Measurements from ENCODE around the gene CORO2B.
"Not testable (repeated sequence)": the region's sequence is repeated elsewhere in the genome, so short reads cannot be mapped to it uniquely, and the experiment has no call there.

The CORO2B gene

DNA sequence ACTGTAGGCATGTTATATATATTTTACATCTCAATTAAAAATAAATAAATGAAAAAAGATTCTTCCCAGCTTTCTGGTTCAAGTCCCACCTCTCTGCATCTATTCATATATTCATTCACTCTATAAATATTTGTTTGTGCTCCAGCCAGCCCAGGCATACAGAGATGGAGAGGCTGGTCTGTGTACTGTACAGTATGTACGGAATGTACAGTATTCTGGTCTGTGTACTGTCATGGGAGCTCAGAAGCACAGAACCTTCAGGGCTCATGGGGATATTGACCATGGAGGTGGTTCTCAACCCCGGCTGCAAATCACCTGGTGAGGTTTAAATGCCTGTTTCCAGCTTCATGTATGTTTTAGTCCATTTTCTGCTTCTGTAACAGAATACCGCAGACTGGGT lies 13.8 kb downstream of the CORO2B start:
- no peak for DNase-seq

DNA sequence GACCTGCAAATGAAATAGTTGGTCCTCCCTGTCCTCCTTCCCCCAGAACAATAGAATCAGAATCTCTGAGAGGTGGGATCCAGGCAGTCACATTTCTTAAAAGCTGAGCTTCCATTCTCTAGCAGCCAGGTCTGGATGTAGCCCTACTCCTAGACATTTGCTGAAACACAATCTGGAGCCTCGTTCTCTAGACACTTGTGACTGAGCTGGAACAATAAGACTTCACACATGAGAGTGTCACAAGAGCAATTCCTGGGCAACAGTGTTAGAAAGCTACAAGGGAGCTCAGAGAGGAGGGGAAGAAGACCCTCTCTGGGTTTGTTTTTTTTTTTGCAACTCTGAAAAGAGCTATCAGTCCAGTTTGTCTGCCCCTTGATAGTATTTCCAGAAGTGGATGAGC lies 14.5 kb downstream of the CORO2B start:
- DNase-seq = no peak

DNA sequence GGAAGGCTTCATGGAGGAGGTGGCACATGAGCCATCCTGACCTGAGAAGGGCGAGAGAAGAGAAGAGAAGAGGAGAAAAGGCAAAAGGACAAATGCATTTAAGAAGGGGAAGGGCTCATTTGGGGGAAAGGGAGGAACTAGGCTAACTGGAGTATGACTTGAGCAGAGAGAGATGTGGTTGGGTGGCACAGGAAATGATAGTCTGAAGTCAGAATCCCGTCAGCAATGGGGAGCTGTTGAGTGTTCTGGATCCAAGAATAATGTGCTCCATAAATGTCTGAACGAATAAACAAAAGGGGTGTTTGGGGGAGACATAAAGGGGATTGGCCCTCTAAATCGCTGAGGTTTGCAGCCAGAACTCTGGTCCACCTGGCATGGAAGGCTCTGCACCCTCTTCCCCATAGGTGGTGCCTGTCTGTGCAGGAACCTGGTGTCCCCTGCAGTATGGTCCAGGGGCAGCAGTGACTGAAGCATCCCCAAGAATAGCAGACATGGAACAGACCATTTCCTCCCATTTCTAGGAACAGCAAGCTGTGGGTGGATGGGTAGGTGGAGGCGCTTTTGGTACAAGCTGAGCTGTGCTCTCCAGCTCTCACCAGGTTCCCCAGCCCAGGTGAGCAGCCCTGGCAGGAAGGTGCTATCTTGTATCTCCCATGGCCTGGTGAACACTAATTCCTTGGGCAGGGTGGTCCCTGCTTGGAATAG lies 15.2 kb downstream of the CORO2B start:
- DNase-seq = no peak

DNA sequence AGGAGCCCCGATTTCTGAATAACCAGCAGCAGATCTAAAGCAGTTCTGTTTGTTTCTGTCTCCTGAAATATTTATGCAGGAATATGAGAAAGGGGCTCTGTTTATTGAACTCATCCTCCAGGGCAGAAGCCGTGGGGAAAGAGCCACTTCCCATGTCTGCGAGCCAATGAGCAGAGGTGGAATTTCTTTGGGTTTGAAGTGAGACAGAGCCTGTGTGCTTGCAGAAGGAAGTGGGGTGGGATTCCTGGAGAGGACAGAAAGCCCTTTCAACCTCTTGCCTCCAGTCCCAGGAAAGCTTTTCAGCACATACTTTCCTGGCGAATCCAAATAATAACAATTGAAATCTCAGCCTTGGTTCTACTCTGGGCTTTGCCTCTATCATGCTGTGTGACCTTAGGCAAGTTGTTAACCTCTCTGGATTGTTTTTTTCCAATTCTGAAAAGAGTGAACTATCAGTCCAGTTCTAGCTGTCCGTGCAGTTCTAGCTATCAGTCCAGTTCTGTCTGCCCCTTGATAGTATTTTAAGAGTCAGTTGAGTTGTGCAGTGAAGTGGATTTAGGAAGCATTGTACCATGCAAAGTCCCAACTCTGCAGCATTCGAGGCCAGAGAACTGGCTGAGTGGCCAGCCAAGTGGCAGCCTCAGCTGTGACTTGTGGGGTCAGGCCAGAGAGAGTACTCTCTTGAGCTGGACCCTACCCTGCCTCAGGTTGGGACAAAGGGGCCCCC lies 15.9 kb downstream of the CORO2B start:
- DNase-seq = no peak

DNA sequence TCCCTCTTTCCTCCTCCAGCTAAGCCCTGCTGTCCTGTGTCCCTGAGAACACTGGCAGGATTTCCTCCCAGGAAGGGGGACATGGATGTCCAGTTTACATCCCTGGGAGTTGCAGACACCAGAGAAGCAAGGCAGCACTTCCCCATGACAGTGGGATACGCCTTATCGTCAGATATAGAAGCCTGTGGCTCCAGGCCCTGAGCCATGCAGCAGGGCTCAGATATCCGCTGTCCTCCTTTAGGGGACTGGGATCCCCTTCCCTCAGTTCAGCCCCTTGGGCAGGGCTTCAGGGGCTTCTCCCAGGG lies 16.4 kb downstream of the CORO2B start:
- DNase-seq = no peak

DNA sequence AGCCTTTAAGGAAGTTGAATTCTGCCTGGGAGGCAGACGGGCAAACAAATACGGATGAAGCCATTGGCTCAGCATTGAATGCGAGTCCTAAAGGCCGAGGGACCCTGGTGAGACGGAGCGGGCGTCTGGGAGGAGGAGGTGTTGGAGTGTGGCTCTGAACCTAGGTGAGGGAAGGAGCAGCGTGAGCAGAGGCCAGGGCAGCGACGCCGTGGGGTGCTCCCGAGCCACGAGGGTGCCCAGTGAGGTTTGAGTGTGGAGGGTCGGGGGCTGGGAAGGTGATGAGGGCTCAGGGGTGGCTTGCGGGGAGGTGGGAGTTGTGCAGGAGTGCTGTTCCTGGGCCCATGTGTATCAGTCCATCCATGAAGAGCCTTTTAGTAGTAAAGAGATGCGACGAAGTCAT lies 17.0 kb downstream of the CORO2B start:
- no peak for DNase-seq

DNA sequence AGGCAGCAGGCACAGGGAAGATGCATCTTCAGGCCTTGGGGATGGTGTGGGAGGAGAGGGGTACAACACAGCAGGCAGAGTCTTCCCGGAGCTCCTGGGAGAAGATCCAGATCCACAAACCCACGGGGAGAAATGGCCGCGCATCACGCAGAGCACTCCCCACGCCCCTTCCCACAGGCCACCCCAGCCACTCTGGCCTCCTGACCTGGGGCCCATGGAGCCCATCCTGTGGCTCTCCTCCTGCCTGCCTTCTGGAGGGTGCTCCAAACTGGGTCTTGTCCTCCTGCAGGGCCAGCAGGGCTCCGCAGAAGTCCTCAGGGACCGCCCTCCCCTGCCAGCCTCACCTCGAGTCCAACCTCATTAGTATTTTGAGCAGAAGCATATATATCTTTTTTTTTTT lies 17.9 kb downstream of the CORO2B start:
- DNase-seq = no peak

DNA sequence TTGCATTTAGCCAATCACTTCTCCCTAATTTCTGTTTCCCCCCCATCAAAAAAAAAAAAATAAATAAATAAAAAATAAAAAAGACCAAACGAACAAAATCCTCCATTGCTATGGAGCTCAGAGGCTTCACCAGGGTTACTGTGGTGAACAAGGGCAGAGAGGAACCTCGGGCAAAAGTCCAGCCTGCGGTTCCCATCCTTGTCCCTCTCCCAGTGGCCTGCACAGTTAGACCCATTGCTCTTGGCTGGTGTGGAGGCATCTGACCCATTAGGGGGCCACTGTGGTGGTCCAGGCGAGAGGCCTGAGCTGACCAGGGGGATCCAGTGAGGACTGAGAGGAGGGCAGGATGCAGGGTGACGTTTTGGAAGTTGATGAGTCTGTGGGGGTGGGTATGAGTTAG lies 18.8 kb downstream of the CORO2B start:
- DNase-seq = no peak

DNA sequence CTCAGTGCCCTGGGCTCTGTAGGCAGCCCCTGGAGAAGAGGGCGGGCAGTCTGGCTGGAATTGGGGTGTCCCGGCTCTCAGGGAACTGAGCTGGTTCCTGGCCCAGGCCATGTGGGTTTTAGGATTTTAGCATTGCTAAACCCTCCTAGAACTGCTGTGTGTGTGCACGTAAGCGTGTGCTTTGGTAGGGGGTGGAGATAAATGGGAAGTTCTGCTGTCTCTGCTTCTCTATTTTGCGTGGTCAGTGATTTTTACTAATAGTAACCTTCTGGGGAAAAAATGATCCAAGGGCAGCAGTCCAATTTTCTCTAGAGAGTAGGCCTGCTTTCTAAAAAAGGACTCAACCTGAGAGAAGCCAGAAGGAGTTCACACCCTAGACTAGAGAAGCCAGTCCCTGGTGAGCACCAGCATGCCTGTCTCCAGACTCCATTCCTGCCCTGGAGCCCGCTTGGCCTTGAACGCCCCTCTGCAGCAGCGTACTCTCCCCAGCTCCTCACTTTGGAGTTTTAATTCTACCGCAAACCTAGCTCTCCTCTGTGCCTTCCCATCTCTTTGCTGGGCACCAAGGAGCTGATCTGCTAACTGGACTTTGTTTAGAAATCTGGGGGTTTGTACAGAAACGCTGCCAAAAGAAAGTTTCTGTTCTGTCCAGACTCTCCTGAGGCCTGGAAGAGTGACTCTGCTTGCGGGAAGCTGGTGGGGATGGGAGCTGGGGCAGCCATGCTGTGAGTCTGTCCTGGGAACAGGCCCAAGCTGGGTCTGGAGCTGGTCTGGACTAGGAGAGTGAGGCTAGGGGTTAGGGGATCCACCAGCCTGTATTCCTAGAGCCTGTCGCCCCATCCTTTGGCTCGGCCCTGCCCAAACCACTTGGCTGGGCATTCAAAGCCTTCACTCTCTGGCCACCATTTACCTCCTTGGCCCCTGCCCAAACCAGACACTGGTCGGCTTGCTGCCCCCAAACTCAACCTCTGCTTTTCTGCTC lies 19.7 kb downstream of the CORO2B start:
- no peak for DNase-seq

DNA sequence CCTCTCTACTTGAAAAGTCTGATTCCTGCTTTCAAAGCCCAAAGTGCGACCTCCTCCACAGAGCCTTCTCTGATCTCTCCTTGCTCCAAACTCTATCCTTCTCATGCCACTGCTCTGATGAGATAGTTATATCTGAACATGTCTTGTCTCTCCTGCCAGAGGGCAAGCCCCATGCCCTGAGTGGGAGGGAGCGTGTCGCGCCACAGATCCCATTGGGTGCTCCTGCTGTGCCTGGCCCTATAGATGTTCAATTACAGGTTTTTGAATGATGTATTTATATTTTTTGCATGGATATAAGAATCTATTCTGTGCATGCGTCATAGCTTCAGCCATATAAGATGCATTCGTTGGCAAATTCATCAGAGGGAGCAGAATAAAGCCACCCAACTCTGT lies 20.4 kb downstream of the CORO2B start:
- DNase-seq = no peak

DNA sequence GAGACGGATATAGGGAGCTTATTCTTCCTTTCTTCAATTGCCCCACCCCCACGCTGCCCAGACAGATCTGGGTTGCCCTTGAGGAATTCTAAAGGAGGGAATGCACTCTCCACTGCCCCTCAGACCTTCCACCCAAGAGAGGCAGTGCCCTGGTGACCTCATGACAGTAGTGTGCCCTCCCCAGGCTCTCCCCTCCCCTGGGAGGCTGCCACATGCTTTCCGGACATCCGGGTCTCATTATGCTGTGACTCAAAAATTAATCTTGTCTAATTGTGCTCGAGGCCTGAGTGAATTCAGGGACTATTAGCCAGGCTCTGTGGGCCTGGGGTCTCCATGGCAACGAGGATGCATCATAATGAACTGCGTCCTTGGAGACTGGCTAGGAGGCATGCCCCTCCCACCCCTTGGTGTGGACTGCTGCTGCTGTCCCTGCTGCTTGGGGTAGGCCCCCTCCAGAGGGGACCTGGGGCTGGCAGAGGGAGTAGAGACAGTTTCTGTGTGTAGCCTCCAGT lies 20.8 kb downstream of the CORO2B start:
- no peak for DNase-seq

DNA sequence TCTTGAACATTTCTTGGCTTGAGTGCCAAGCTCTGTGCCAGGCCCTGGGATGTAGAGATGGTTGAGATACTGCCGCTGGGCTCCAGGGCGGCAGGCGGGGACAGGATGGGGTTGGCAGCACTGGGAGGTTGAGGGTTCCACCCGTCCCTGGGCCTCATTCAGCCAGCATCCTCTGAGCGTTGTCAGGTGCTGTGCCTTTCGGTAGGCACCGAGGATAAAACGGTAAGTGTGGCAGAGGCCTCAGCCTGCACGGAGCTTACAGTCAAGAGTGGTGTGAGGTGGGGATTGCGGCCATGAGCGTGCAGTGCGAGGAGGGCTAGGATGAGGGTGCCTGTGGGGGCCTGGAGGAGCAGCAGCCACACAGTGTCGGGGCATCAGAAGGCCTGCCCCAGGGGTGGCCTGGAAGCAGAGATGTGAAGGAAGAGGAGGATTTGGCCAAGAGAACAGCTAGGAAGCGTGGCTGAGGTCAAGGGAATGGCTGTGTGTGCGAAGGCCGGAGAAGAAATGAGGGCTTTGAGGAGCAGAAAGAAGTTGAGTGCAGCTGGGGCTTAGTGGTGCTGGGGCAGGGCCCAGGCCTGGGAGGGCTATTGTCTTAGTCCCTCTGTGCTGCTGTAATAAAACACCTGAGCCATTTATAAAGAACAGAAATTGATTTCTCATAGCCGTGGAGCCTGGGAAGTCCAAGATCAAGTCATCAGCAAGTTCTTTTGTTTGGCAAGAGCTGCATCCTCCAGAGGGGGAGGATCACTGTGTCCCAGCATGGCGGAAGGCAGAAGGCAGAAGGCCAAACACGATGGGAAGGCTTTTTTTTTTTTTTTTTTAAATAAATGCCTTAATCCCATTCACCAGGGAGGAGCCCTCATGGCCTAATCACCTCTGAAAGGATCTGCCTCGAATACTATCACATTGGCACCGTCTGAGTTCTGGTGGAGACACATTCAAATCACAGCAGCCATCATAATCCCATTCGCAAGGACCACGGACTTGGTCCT lies 22.7 kb downstream of the CORO2B start:
- DNase-seq = no peak

DNA sequence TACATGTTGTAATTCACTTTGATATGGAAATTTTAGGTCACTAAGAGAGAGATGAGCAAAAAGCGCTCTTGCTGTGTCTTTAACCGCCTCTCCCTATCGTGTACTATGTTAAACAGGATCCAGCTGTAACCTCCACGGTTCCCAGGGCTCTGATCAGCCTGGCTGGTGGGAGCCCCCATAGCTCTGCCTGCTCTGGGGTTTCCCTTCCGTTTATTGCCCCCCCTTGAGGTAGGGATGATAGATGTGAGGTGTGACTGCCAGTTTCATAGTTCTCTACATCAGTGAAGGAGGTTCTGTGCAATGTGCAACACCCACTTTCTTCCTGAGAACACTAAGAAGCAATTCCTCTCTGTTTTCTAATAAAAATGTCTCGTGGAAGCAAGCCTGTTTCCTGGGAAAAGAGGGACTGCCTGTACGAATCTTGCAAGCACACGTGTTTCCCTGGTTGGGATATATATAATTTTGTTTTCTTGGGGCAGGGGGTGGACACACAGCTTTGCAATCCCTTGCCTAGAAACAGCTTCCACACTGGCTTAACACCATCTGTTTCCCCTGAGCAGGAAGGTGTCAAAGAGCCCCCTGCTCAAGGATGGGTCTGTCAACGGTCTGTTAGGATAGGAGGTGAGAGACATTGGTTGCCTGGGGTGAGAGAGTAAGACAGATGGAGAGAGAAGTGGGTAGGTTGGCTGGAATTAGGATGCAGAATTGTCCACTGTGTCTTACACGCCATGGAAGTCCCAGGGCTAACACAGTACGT lies 23.8 kb downstream of the CORO2B start:
- DNase-seq = no peak

DNA sequence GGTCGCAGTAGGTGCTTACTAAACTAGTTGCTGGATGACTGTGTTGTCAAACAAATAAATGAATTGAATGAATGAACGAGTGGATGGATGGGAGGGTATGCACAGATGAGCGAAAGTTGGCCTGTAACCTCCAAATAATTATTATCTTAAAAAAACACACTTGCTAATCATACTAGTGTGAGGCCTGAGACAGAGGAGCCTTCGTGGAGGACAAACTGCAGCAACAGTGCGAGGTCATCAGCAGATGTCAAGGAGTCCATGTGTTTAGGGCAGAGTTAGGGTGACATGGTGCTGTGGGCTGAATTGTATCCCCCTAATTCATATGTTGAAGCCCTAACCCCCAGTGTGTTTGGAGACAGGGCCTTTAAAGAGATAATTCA lies 24.4 kb downstream of the CORO2B start:
- no peak for DNase-seq

DNA sequence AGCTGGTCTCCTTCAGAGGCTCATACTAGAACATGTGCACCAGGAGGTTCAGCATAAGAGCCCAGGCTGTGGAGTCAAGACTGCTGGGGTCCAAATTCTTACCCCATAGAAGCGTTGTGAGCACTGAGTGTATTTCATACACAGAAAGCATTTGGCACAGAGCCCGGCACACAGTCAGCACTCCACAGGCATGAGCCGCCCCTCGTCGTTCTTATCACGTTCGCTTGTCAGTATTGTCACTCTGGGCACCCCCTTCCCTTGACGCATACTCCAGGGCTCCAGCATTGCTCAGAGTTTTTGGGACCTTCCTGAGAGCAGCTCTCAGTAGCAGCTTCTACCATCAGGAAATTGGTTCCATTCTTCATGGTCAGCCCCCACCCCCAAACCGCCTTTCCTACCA lies 25.2 kb downstream of the CORO2B start:
- DNase-seq = no peak

DNA sequence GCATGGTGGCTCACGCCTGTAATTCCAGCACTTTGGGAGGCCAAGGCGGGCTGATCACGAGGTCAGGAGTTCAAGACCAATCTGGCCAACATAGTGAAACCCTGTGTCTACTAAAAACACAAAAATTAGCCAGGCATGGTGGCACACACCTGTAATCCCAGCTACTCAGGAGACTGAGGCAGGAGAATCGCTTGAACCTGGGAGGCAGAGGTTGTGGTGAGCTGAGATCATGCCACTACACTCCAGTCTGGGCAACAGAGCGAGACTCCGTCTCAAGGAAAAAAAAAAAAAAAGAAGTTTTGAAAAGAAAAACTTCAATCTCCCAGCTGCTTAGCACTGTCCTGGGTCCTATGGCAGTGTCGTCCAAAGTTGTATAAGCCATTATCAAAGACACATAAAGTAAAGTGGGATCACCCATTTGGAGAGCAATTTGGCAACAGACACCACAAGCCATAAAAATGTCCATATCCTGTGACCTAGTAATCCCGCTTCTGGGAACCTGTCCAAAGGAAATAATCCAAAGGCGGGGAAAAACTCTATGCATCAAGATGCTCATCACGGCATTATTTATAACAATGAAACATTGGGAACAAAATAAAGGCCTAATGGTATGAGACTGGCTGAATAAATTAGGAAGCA lies 26.2 kb downstream of the CORO2B start:
- not testable (repeated sequence) for DNase-seq

DNA sequence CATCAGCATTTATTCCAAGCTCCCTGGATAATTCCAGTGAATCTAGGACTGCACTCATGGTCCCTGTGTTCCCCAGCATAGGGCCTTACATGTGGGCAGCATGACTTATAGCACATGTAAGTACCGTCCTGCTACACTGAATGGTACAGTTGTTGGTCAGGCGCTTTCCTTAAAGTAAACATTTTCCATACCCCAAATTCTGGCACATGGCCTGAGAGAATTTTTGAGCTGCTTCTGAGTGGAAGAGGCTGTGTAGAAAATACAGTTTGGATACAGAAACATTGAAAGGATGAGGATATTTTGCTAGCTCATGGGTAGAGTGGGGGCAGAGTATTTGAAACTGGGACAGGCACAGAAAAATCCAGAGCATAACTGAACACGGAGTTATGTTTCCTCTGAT lies 27.6 kb downstream of the CORO2B start:
- DNase-seq = no peak

DNA sequence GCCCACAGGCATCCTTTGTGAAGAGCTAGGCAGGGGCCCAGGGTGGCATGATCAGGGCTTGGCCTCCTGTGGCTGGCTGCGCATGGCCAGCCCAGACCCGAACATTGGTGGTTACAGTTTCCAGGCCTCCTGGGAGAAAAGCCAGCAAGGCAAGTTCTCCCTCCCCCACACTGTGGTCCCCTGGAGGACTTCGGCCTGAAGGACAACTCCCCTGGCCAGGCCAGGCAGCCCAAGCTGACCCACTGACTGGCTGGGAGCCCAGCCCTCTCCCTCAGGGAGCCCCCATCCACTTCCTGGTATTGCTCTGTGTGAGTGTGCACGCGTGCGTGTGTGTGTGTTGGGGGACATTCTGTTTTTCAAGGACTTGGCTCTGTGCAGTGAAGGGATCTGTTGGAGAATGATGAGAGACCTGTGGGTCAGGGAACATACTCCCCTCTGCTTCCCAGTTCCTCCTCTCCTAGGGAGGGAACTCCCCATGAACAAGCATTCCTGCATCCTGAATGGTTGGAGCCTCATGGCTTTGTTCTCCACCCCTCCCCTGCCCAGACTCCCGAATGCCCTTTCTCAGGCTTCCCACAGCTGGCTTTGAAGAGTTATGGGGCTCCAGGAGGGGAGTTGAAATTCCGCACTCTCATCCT lies 29.5 kb downstream of the CORO2B start:
- no peak for DNase-seq

DNA sequence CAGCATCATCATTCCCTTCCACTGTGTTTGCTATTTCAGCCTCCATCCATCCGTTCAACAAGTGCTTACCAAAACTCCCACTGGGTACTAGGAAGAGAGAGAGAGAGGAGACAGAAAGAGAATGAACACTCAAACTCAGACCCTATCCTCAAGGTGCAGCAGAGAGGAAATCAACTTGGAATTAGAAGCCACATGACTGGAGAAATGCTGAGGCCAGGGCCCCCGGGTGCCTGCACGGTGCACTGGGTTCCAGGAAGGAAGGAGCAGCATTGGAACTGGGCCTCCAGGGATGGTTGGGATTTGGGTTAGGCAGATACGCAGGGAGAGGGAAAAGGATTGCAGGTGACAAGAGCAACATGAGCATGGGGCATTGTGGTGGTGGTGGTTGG lies 30.0 kb downstream of the CORO2B start:
- no peak for DNase-seq

DNA sequence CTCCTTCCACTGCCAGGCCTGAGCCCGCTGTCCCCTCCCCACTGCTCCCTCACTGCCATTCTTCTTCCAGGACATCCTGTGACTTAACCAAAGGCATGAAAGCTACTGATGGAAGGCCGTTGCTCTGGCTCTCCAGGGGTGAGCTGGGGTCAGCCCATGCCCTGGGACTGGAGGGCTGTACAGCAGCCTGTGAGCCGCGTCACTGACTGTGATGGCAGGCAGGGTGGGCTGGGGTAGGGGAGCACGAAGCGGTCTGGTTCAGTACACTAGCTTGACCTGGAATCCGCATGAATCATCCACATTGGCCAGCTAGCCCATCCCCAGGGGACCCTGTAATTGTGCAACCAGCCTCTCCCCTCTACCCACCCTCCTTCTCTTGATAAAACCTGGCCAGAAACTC lies 30.8 kb downstream of the CORO2B start:
- no peak for DNase-seq

DNA sequence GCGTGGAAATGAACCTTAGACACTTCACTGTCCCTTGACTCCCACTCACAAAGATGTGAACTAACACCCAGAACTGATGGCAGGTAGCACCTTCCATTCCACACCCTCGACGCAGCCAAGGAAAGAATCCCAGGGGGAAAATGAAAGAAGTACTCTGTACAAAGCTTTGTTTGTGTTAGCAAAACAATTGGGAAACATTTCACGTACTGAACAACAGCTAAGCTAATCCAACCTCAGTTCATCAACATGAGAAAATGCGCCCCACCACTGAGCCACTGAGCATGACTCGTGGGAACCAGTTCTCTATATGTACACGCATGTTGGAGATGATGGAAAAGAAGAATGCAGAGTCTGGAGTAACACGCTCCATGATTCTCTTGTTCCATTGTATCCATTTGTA lies 32.0 kb downstream of the CORO2B start:
- no peak for DNase-seq
